PC-9 (cell line): ENCODE data around the gene BCO1.

Source experiments
- CTCF ChIP-seq: fragments of 200-600 bp; sonication (generic); conservative IDR thresholded peaks from 2 replicates; pipeline ENCODE4 v1.6.1; 2017; ENCODE audit warnings: mixed run types, antibody characterized with exemption, mild to moderate bottlenecking, moderate library complexity
- EZH2 ChIP-seq: fragments of 200-600 bp; sonication (generic); IDR thresholded peaks from 2 replicates; pipeline ENCODE4 v1.8.0; 2017; ENCODE audit warnings: antibody characterized with exemption, low read depth

GRCh38 chr16:81321536-81321935, 83.0 kb downstream of the BCO1 start:
- TF ChIP-seq CTCF (no peak), EZH2 (no peak)
